DMS153 treated with DMSO at 0.1 percent for 48 hours (cell line): Measurements from ENCODE around the gene SLC6A3.
"Not testable (repeated sequence)": the region's sequence is repeated elsewhere in the genome, so short reads cannot be mapped to it uniquely, and the experiment has no call there.

Experiments
- DNase-seq: peaks from one replicate; lab custom pipeline; 2025; ENCODE audit not compliant: unreplicated experiment; lab: John Stamatoyannopoulos, UW

SLC6A3 gene

GRCh38 chr5:1465117-1465516 is 19.9 kb upstream of the SLC6A3 start:
- DNase-seq, result no peak

GRCh38 chr5:1464511-1464910 is 19.3 kb upstream of the SLC6A3 start:
- no peak for DNase-seq

GRCh38 chr5:1464096-1464446 is 18.8 kb upstream of the SLC6A3 start:
- no peak for DNase-seq

- DNase-seq, result no peak
Measured at GRCh38 chr5:1463326-1464095, 18.3 kb upstream of the SLC6A3 start.

- DNase-seq, result no peak
Measured at GRCh38 chr5:1462358-1462757, 17.1 kb upstream of the SLC6A3 start.

- no peak for DNase-seq
Measured at GRCh38 chr5:1461396-1461795, 16.2 kb upstream of the SLC6A3 start.

- DNase-seq, result no peak
Measured at GRCh38 chr5:1460054-1460682, 14.9 kb upstream of the SLC6A3 start.

- DNase-seq, result not testable (repeated sequence)
Measured at GRCh38 chr5:1459435-1459834, 14.2 kb upstream of the SLC6A3 start.

- not testable (repeated sequence) for DNase-seq
Measured at GRCh38 chr5:1456110-1456881, 11.1 kb upstream of the SLC6A3 start.

- DNase-seq, result no peak
Measured at GRCh38 chr5:1453613-1454012, 8.4 kb upstream of the SLC6A3 start.

- DNase-seq, result no peak
Measured at GRCh38 chr5:1449081-1449630, 3.9 kb upstream of the SLC6A3 start.

- DNase-seq, result no peak
Measured at GRCh38 chr5:1448511-1449011, 3.3 kb upstream of the SLC6A3 start.

GRCh38 chr5:1447671-1448361 is 2.6 kb upstream of the SLC6A3 start:
- DNase-seq, result no peak

GRCh38 chr5:1446602-1447343 is 1.5 kb upstream of the SLC6A3 start:
- DNase-seq, result no peak

GRCh38 chr5:1445689-1446601 is 705 bp upstream of the SLC6A3 start:
- DNase-seq, result no peak

GRCh38 chr5:1444361-1445189 is 665 bp downstream of the SLC6A3 start:
- DNase-seq, result no peak

GRCh38 chr5:1443991-1444360 is 1.3 kb downstream of the SLC6A3 start:
- no peak for DNase-seq

GRCh38 chr5:1443171-1443570 is 2.1 kb downstream of the SLC6A3 start:
- no peak for DNase-seq
